ENCODE data around the gene ERCC4. TPM values are rescaled to one million over a fixed set of nuclear protein-coding genes. Genes with fewer than 3 reads are reported as not detected.

ERCC4 gene
- total and polyA plus RNA-seq, 9 donors: 2.8 to 21.4 (median 14.0) TPM

DNA sequence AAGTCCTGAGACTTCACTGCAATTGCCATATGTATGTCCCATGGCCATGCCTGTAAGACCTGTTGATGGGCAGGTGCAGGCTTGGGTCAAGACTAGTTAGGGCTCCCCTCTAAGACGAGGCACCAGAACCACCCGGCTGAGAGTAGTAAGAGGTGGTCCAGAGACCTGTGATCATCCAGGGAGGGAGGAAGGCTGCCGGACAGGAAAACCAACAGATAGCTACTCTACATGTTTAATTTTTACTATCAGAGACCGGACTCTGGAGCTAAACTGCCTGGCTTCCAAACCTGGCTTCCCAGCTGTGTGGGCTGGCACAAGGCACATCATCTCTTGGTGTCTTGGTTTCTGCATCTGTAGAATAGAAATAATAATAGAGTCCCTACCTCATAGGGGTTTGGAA, 73.0 kb downstream of the ERCC4 start:
- Histone ChIP-seq H3K4me3 (no peak overlapping the region), H3K4me1 (ENCODE audit: insufficient read depth) (no peaks in the 10 kb centered on the region), H3K9me3 (no peaks in the 10 kb centered on the region), H3K27ac (no peak overlapping the region), H3K27me3 (no peaks in the 10 kb centered on the region), H3K36me3 (no peaks in the 10 kb centered on the region)
- DNase-seq: no peak
- TF ChIP-seq EP300 (IDR thresholded peaks at IDR 0.05): no peak
- WGBS, 3 donors: 67 to 76% (median 70%) methylated on average over 4 of the region's 4 CpGs
- intact Hi-C loops (cut with DNase I): no loop called here

- Histone ChIP-seq H3K36me3 (no peaks in the 10 kb centered on the region), H3K9me3 (no peaks in the 10 kb centered on the region), H3K27me3 (no peaks in the 10 kb centered on the region), H3K4me1 (ENCODE audit: insufficient read depth) (no peaks in the 10 kb centered on the region), H3K4me3 (no peak overlapping the region), H3K27ac (no peak overlapping the region)
- intact Hi-C loops (cut with DNase I): no loop called here
- no peak for DNase-seq
- WGBS, 3 donors: 49 to 57% (median 52%) methylated on average over 14 of the region's 14 CpGs
- TF ChIP-seq CTCF (IDR thresholded peaks at IDR 0.05): no peak
- no peak for TF ChIP-seq POLR2A (IDR thresholded peaks at IDR 0.05)
- no peak for TF ChIP-seq EP300 (IDR thresholded peaks at IDR 0.05)
These were observed 74.5 kb downstream of the ERCC4 start for GRCh38 chr16:13994239-13995106.

DNA sequence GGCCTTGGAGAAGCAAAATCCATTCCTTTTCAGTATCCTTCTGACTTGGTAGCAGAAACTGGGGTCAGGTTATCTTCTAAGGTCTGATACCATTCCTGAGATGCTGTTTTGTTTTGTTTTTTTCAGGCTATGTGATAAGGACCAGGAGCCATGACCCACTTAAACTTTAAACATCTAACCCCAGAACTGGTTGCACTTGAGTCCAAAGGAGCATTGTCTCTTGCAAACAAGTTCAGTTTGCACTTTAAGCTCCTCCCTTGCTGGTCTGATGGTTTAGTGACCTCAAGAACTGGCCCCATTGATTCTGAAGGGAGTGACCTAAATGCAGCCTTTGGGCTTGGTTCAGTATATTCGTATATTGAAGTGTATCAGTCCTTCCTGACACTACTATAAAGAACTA, 75.2 kb downstream of the ERCC4 start:
- 85 to 94% (median 85%) methylated on average over 1 of the region's 1 CpG for WGBS, 3 donors
- no peaks in the 10 kb centered on the region for H3K27me3 ChIP-seq
- DNase-seq: no peak
- TF ChIP-seq EP300 (IDR thresholded peaks at IDR 0.05) (no peak), POLR2A (IDR thresholded peaks at IDR 0.05) (no peak), CTCF (IDR thresholded peaks at IDR 0.05) (no peak)
- no peak overlapping the region for H3K27ac ChIP-seq
- H3K9me3 ChIP-seq: no peaks in the 10 kb centered on the region
- H3K4me3 ChIP-seq: no peak overlapping the region
- intact Hi-C loops (cut with DNase I): no loop called here
- no peaks in the 10 kb centered on the region for H3K36me3 ChIP-seq
- H3K4me1 ChIP-seq (ENCODE audit: insufficient read depth): no peaks in the 10 kb centered on the region

- Histone ChIP-seq H3K9me3 (no peaks in the 10 kb centered on the region), H3K27ac (no peak overlapping the region), H3K27me3 (no peaks in the 10 kb centered on the region), H3K4me3 (no peak overlapping the region), H3K4me1 (ENCODE audit: insufficient read depth) (no peaks in the 10 kb centered on the region), H3K36me3 (no peaks in the 10 kb centered on the region)
- TF ChIP-seq CTCF (IDR thresholded peaks at IDR 0.05) (no peak), POLR2A (IDR thresholded peaks at IDR 0.05) (no peak), EP300 (IDR thresholded peaks at IDR 0.05) (no peak)
- intact Hi-C loops (cut with DNase I): no loop called here
- 68 to 82% (median 79%) methylated on average over 11 of the region's 11 CpGs for WGBS, 3 donors
- DNase-seq: no peak
These were observed 76.9 kb downstream of the ERCC4 start for GRCh38 chr16:13996778-13997288.

GRCh38 chr16:13997526-13997925, 77.6 kb downstream of the ERCC4 start:
- TF ChIP-seq POLR2A (IDR thresholded peaks at IDR 0.05) (no peak), EP300 (IDR thresholded peaks at IDR 0.05) (no peak), CTCF (IDR thresholded peaks at IDR 0.05) (no peak)

More at GRCh38 chr16:13997526-13997925, 77.6 kb downstream of the ERCC4 start:
- no peaks in the 10 kb centered on the region for H3K4me1 ChIP-seq (ENCODE audit: insufficient read depth)
- WGBS, 3 donors: 92 to 97% (median 93%) methylated on average over 4 of the region's 4 CpGs
- no peak for DNase-seq
- H3K4me3 ChIP-seq: no peak overlapping the region
- H3K9me3 ChIP-seq: no peaks in the 10 kb centered on the region
- intact Hi-C loops (cut with DNase I): no loop called here
- no peaks in the 10 kb centered on the region for H3K36me3 ChIP-seq
- no peak overlapping the region for H3K27ac ChIP-seq
- no peaks in the 10 kb centered on the region for H3K27me3 ChIP-seq

Measured in ovary (tissue), 9 donors.